HG03565 (cell line): Measurements from ENCODE around the gene SSH2.
"Not testable (repeated sequence)": the region's sequence is repeated elsewhere in the genome, so short reads cannot be mapped to it uniquely, and the experiment has no call there.

Experiments
- ATAC-seq: cut with Tn5 transposase; IDR thresholded peaks from one replicate; pipeline ENCODE4 v1.9.1; 2021; ENCODE audit warnings: mild to moderate bottlenecking, moderate library complexity; ENCODE audit not compliant: unreplicated experiment

SSH2 gene

GRCh38 chr17:29929533-29930408 is at the start of gene SSH2:
TSS of gene SSH2 (minus strand) at chr17:29930228. CDS start at chr17:29930000, 228 bp downstream.
- ATAC-seq, result peak; percentile 44

- ATAC-seq, result no peak
Measured at GRCh38 chr17:29977836-29978235, 47.8 kb upstream of the SSH2 start.

GRCh38 chr17:29973005-29973404 is 43.0 kb upstream of the SSH2 start:
- no peak for ATAC-seq

GRCh38 chr17:29972277-29972676 is 42.2 kb upstream of the SSH2 start:
- ATAC-seq, result no peak

GRCh38 chr17:29968271-29968670 is 38.2 kb upstream of the SSH2 start:
- no peak for ATAC-seq

- no peak for ATAC-seq
Measured at GRCh38 chr17:29962656-29963055, 32.6 kb upstream of the SSH2 start.

GRCh38 chr17:29959658-29960337 is 29.8 kb upstream of the SSH2 start:
- no peak for ATAC-seq

- ATAC-seq, result no peak
Measured at GRCh38 chr17:29958947-29959657, 29.1 kb upstream of the SSH2 start.

GRCh38 chr17:29957488-29957887 is 27.5 kb upstream of the SSH2 start:
- ATAC-seq, result not testable (repeated sequence)

- no peak for ATAC-seq
Measured at GRCh38 chr17:29956225-29956624, 26.2 kb upstream of the SSH2 start.

- no peak for ATAC-seq
Measured at GRCh38 chr17:29954405-29954804, 24.4 kb upstream of the SSH2 start.

GRCh38 chr17:29949696-29950095 is 19.7 kb upstream of the SSH2 start:
- ATAC-seq, result no peak

GRCh38 chr17:29948448-29949215 is 18.6 kb upstream of the SSH2 start:
- no peak for ATAC-seq

GRCh38 chr17:29945281-29945680 is 15.3 kb upstream of the SSH2 start:
- no peak for ATAC-seq

- ATAC-seq, result no peak
Measured at GRCh38 chr17:29941334-29941733, 11.3 kb upstream of the SSH2 start, which contains the start of gene EFCAB5. TSS of gene EFCAB5 (plus strand) at chr17:29941634. CDS start at chr17:29941797, 163 bp downstream.

- no peak for ATAC-seq
Measured at GRCh38 chr17:29936724-29937123, 6.7 kb upstream of the SSH2 start.

- ATAC-seq, result not testable (repeated sequence)
Measured at GRCh38 chr17:29935909-29936308, 5.9 kb upstream of the SSH2 start.

GRCh38 chr17:29933379-29933778 is 3.4 kb upstream of the SSH2 start:
- no peak for ATAC-seq

GRCh38 chr17:29931231-29931932 is 1.4 kb upstream of the SSH2 start:
- ATAC-seq, result peak; percentile 53

GRCh38 chr17:29930409-29931010 is 482 bp upstream of the SSH2 start:
- ATAC-seq, result no peak
